Rectal smooth muscle tissue (tissue), 1 donor: ENCODE measurements around the gene ZNF865.
"Not testable (repeated sequence)": the region's sequence is repeated elsewhere in the genome, so short reads cannot be mapped to it uniquely, and the experiment has no call there.

ENCODE experiments used
- H3K27ac ChIP-seq: one replicate; pipeline ENCODE4 v1.7.0; 2013; ENCODE audit warnings: low read depth, low read length, inconsistent platforms
- H3K27me3 ChIP-seq: one replicate; pipeline ENCODE4 v1.7.0; 2013; ENCODE audit warnings: low read length; ENCODE audit not compliant: control insufficient read depth, insufficient read depth
- H3K36me3 ChIP-seq: one replicate; pipeline ENCODE4 v1.7.0; 2013; ENCODE audit warnings: low read length; ENCODE audit not compliant: control insufficient read depth, insufficient read depth
- H3K4me1 ChIP-seq: one replicate; pipeline ENCODE4 v1.7.0; 2013; ENCODE audit warnings: low read length; ENCODE audit not compliant: control insufficient read depth, insufficient read depth
- H3K4me3 ChIP-seq: one replicate; pipeline ENCODE4 v1.7.0; 2013; ENCODE audit warnings: low read length
- H3K9ac ChIP-seq: one replicate; pipeline ENCODE4 v1.7.0; 2013; ENCODE audit warnings: low read length

The ZNF865 gene

GRCh38 chr19:55580628-55581144 lies 24.8 kb upstream of the ZNF865 start, which contains the start of gene ZNF579:
Gene ZNF579, minus strand, starts transcription at chr19:55580848. Its CDS starts 1,209 bp downstream, at chr19:55579639.
- H3K36me3 ChIP-seq = no peaks in the 10 kb centered on the region
- H3K27ac ChIP-seq = peak within 1 kb of the TSS; percentile 89
- H3K4me1 ChIP-seq = no peaks in the 10 kb centered on the region
- H3K27me3 ChIP-seq = no peaks in the 10 kb centered on the region
- peak within 1 kb of the TSS; percentile 73 for H3K9ac ChIP-seq
- H3K4me3 ChIP-seq = peak within 1 kb of the TSS; percentile 88

GRCh38 chr19:55581145-55581822 lies 24.2 kb upstream of the ZNF865 start:
- peak overlapping the region; percentile 88 for H3K4me3 ChIP-seq
- H3K9ac ChIP-seq = peak overlapping the region; percentile 58
- H3K4me1 ChIP-seq = no peaks in the 10 kb centered on the region
- no peaks in the 10 kb centered on the region for H3K36me3 ChIP-seq
- H3K27ac ChIP-seq = peak overlapping the region; percentile 82
- H3K27me3 ChIP-seq = no peaks in the 10 kb centered on the region

GRCh38 chr19:55581823-55582223 lies 23.6 kb upstream of the ZNF865 start:
- no peaks in the 10 kb centered on the region for H3K36me3 ChIP-seq
- no peaks in the 10 kb centered on the region for H3K4me1 ChIP-seq
- H3K27ac ChIP-seq = no peak overlapping the region
- H3K27me3 ChIP-seq = no peaks in the 10 kb centered on the region
- no peak overlapping the region for H3K4me3 ChIP-seq
- H3K9ac ChIP-seq = no peak overlapping the region

DNA sequence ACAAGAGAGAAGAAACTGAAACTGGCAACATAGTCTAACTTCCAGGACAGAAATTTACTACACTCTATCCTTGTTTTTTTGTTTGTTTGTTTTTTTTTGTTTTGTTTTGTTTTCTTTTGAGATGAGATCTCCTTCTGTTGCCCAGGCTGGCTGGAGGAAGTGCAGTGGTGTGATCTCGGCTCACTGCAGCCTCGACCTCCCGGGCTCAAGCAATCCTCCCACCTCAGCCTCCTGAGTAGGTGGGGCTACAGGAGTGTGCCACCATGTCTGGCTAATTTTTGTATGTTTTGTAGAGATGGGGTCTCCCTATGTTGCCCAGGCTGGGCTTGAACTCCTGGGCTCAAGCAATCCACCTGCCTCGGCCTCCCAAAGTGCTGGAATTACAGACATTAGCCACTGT lies 23.2 kb upstream of the ZNF865 start:
- H3K27ac ChIP-seq, H3K4me1 ChIP-seq, H3K4me3 ChIP-seq, H3K36me3 ChIP-seq, H3K9ac ChIP-seq, H3K27me3 ChIP-seq: not testable (repeated sequence)

GRCh38 chr19:55583897-55584296 lies 21.6 kb upstream of the ZNF865 start:
- not testable (repeated sequence) for H3K36me3 ChIP-seq, H3K9ac ChIP-seq, H3K27me3 ChIP-seq, H3K4me3 ChIP-seq, H3K27ac ChIP-seq, H3K4me1 ChIP-seq

DNA sequence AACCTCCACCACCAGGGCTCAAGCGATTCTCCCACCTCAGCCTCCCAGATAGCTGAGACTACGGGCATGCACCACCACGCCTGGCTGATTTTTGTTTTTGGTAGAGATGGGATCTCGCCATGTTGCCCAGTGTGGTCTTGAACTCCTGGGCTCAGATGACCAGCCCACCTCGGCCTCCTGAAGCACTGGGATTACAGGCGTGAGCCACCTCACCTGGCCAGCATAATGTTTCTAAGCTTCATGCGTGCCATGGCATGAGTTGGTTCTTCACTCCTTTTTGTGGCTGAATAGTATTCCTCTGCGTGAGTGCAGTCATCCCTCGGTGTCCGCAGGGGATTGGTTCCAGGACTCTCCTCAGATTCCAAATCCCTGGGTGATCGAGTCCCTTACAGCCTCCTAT lies 20.6 kb upstream of the ZNF865 start:
- Histone ChIP-seq H3K27ac (no peak overlapping the region), H3K36me3 (no peaks in the 10 kb centered on the region), H3K27me3 (no peaks in the 10 kb centered on the region), H3K9ac (no peak overlapping the region), H3K4me3 (no peak overlapping the region), H3K4me1 (no peaks in the 10 kb centered on the region)

- H3K36me3 ChIP-seq = no peaks in the 10 kb centered on the region
- peak overlapping the region; percentile 30 for H3K27ac ChIP-seq
- H3K4me1 ChIP-seq = no peaks in the 10 kb centered on the region
- no peak overlapping the region for H3K9ac ChIP-seq
- peak overlapping the region; percentile 51 for H3K4me3 ChIP-seq
- no peaks in the 10 kb centered on the region for H3K27me3 ChIP-seq
Observed at GRCh38 chr19:55585658-55586339, 19.6 kb upstream of the ZNF865 start.

DNA sequence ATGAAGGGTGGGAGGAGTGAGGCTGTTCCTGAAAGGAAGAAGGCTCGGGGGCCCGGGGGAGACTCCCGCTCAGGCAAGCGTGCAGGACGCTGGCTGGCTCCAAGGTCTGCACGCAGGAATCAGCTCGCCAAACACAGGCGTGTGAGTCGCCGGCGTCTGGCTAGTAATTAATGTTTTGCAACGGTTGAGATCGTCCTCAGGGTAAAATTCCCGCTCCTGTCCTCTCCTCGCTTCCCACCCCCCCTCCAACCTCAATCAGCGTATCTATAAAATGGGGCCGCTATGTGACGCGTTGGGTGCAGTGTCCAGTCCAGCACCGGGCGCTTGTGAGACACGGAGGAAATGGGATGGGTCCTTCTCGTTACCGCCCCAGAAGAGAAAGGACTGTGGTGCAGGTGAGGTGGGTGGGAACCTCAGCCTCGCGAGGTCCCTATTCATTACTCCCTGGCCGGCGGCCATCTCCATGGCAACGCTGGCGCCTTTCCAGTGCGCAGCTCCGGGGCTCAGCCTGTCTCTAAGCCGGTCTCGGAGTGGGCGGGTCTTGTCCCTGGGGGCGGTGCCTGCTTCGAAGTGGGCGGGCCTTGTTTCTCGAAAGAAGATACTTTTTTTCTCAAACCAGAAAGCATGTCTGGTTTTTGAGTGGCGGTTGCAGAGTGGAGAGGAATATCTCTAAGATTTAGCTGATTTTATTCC lies 18.3 kb upstream of the ZNF865 start:
- peak overlapping the region; percentile 72 for H3K4me3 ChIP-seq
- no peak overlapping the region for H3K9ac ChIP-seq
- no peaks in the 10 kb centered on the region for H3K27me3 ChIP-seq
- H3K27ac ChIP-seq = no peak overlapping the region
- H3K36me3 ChIP-seq = no peaks in the 10 kb centered on the region
- no peaks in the 10 kb centered on the region for H3K4me1 ChIP-seq

- no peak overlapping the region for H3K9ac ChIP-seq
Observed at GRCh38 chr19:55588738-55589137, 16.7 kb upstream of the ZNF865 start.

DNA sequence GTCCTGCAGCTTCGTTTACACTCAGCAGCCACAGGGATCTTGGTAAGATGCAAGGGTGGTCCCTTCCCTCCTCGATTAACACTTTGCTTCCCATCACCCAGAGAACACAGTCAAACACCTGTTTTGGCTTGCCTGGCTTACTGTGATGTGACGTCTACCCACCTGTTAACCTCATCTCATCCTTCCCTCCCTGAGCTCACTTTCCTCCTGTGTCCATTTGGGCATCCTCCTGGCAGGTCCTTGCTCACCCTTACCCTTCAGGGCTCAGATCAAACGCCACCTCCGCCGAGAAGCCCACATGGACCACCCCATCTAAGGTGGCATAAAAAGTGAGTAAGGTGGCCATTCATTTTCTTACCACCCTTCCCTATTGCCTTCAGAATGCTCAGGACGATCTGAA lies 15.3 kb upstream of the ZNF865 start:
- no peaks in the 10 kb centered on the region for H3K27me3 ChIP-seq
- H3K9ac ChIP-seq = no peak overlapping the region
- H3K4me1 ChIP-seq = no peaks in the 10 kb centered on the region
- H3K27ac ChIP-seq = no peak overlapping the region
- H3K4me3 ChIP-seq = no peak overlapping the region
- H3K36me3 ChIP-seq = no peaks in the 10 kb centered on the region

More at GRCh38 chr19:55588738-55589137, 16.7 kb upstream of the ZNF865 start:
- no peak overlapping the region for H3K27ac ChIP-seq
- no peaks in the 10 kb centered on the region for H3K36me3 ChIP-seq
- no peaks in the 10 kb centered on the region for H3K27me3 ChIP-seq
- H3K4me1 ChIP-seq = no peaks in the 10 kb centered on the region
- H3K4me3 ChIP-seq = no peak overlapping the region

DNA sequence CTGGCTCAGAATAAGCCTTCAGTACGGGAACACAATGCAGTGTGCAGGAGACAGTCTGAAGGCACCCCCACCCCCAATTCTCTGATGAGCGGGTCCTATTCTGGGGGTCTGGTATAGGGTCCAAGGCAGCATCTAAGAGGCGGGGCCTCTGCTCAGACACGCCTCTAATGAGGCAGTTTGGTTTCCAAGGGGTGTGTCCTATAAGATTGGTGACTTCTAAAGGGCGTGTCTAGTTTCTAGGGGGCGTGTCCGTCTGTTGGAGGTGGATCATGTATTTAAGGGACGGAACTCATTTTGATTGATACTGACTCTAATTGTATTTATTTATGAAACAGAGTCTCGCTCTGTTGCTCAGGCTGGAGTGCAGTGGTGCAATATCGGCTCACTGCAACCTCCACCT lies 14.8 kb upstream of the ZNF865 start:
- no peak overlapping the region for H3K9ac ChIP-seq
- H3K27me3 ChIP-seq = no peaks in the 10 kb centered on the region
- H3K36me3 ChIP-seq = peaks cover 4% of the 10 kb centered on the region
- no peak overlapping the region for H3K27ac ChIP-seq
- no peak overlapping the region for H3K4me3 ChIP-seq
- H3K4me1 ChIP-seq = no peaks in the 10 kb centered on the region

DNA sequence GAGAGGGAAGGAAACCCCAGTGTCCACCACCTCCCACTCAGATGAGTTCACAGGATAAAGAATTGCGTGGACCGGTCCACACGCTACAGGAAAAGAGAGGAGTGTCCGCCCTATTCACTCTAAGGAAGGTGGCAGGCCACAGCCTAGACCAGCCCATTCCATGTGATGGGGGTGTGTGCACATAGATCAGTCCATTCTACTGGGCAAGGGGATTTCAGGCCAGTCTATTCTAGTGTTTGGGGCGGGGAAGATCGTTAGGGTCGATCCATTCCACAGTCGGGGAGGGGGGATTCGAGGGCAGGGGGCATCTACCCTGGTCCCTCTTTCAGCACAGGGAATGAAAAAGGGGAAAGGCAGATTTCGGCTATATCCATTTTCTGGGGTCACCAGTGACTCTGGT lies 13.9 kb upstream of the ZNF865 start:
- H3K9ac ChIP-seq = no peak overlapping the region
- no peaks in the 10 kb centered on the region for H3K4me1 ChIP-seq
- H3K4me3 ChIP-seq = no peak overlapping the region
- H3K27me3 ChIP-seq = no peaks in the 10 kb centered on the region
- peaks cover 11% of the 10 kb centered on the region for H3K36me3 ChIP-seq
- no peak overlapping the region for H3K27ac ChIP-seq
